Uterus (tissue), 4 donors: Measurements from ENCODE around the gene RTN4RL2. TPM values are rescaled to one million over a fixed set of nuclear protein-coding genes. Genes with fewer than 3 reads are reported as not detected.

Source experiments
- DNase-seq, 2 donors: peaks; one replicate each; pipeline ENCODE4 v3.0.0-alpha.2; 2019 to 2020
- H3K27ac ChIP-seq, 2 donors: fragments of 200-600 bp; sonication (generic); 1 replicate in 1 of 2; 2 replicates in 1 of 2; pipeline ENCODE4 v1.5.1; 2016 to 2018
- H3K27me3 ChIP-seq, 2 donors: fragments of 200-600 bp; sonication (generic); one replicate each; pipeline ENCODE4 v1.5.1; 2018 to 2019; ENCODE audit warnings: control low read depth in 1 of 2
- H3K36me3 ChIP-seq, 2 donors: fragments of 200-600 bp; sonication (generic); one replicate each; pipeline ENCODE4 v1.5.1; 2019; ENCODE audit warnings: control low read depth in 1 of 2
- H3K4me1 ChIP-seq, 2 donors: fragments of 200-600 bp; sonication (generic); one replicate each; pipeline ENCODE4 v1.5.1; 2018 to 2019; ENCODE audit warnings: control low read depth in 1 of 2
- H3K4me3 ChIP-seq, 2 donors: fragments of 200-600 bp; sonication (generic); 1 replicate in 1 of 2; 2 replicates in 1 of 2; pipeline ENCODE4 v1.5.1; 2018 to 2019; ENCODE audit warnings: mild to moderate bottlenecking in 1 of 2
- H3K9me3 ChIP-seq, 2 donors: fragments of 200-600 bp; sonication (generic); one replicate each; pipeline ENCODE4 v1.5.1; 2019; ENCODE audit warnings: control low read depth in 1 of 2
- CTCF ChIP-seq, 4 experiments: fragments of 200-600 bp in 2 of 4; fragments of 450-650 bp in 2 of 4; sonication (generic) in 2 of 4; IDR thresholded peaks; one replicate each; pipeline ENCODE4 v1.5.1; 2016 to 2019; ENCODE audit warnings: antibody characterized with exemption in 4 of 4, mild to moderate bottlenecking in 2 of 4, moderate library complexity in 1 of 4
- POLR2A ChIP-seq, 2 donors: fragments of 450-650 bp; IDR thresholded peaks; one replicate each; pipeline ENCODE4 v1.6.1; 2016; ENCODE audit warnings: antibody characterized with exemption in 2 of 2, mild to moderate bottlenecking in 1 of 2, moderate library complexity in 1 of 2
- intact Hi-C: fragments of 100-400 bp; cut with DNase I; formaldehyde crosslinking; loops from one replicate; pipeline ENCODE4 v1.15.1; 2023; ENCODE audit warnings: low total_unique reads
- total RNA-seq, 4 donors: library from RNA; depleted of rRNA in 3 of 4; stranded (reverse); fragments of >200 nt in 3 of 4; gene quantifications; one replicate each; pipeline versions ENCODE4 v1.1.0 to v1.2.4, GENCODE V29; 2014 to 2023
- donor health status: DM: yes; HTN: yes; CAD: no.

Gene RTN4RL2
- total RNA-seq, 4 donors from 2014 or later, result 1.7 TPM; not detected in 3

DNA sequence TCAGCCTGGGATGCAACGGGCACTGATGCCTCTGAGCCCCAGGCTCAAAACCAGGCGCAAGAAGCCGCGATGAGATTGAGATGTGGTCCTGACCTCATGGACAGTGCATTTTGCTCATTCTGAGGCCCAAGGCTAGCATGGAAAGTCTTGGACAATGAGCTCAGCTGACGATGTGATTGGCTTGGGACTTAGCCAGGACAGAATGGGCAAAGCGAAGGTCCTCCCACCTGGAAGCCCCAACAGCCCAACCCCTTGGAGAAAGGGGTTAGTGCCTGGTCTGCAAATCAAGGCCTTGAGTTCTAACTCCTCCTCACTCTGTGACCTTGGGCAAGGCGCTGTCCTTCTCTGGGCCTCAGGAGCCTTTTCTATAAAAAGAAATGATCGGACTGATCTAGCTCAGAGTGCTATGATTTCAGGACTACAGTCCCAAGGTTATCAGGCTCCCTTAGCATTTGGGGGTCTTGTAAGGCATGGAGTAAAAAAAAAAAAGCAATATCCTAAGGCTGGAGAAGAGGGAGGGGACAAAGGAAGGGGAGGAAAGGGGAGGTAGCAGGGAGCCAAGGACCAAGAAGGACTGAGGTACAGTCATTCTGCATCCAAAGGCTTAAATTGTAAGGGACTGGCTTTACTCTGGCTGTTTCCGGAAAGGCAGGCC, 36.1 kb upstream of the RTN4RL2 start:
- Histone ChIP-seq H3K27ac (peak overlapping the region; percentile 94 to 98), H3K4me3 (no peak overlapping the region)

DNA sequence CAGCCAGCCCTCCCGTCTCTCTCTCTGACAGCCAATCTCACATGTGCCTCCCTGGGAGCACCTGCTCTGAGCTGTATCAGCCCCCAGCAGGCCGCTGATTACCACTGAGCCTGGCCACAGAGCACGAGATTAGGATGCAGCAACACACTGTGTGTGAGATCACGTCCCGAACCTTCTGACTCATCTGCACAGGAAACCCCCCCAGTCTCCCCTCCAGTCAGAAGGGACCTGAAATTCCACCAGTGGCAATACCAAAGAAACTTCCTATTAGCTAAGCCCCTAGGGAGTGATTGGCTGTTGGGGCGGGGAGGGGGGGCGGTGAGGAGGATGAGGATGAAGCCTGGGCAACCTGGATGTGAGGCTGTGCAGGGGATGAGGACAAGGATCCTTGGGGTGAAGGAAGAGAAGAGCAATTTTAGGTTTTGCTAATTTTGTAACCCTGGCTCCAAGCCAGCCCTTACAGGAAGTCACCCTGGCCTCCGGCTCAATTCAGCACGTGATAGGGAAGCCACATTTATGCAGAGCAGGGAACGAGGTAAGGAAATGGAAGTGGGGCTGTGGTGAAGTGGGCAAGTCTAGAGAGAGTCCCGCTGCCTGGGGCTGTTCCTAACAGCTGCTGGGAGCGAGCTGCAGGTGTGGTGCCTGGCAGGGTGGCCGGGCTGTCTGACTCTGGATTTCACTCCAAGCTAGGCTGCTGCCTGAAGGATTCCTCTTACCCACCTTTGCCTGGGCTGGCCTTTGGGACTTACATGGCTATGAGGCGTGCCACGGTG, 35.4 kb upstream of the RTN4RL2 start:
- TF ChIP-seq POLR2A (IDR thresholded peaks at IDR 0.05) (peak in 1 of 2 donors; percentile 18), CTCF (IDR thresholded peaks at IDR 0.05) (no peak)
- DNase-seq, result peak; percentile 71 to 81
- Histone ChIP-seq H3K4me1 (peaks cover 0 to 25% of the 10 kb centered on the region in 2 donors), H3K36me3 (no peaks in the 10 kb centered on the region), H3K4me3 (no peak overlapping the region), H3K27me3 (no peaks in the 10 kb centered on the region), H3K9me3 (no peaks in the 10 kb centered on the region), H3K27ac (peak overlapping the region; percentile 94 to 98)
- intact Hi-C loops, result no loop called here

More for the DNA sequence above, 36.1 kb upstream of the RTN4RL2 start:
- no peaks in the 10 kb centered on the region for H3K36me3 ChIP-seq
- TF ChIP-seq CTCF (IDR thresholded peaks at IDR 0.05) (no peak), POLR2A (IDR thresholded peaks at IDR 0.05) (no peak)
- H3K9me3 ChIP-seq, result no peaks in the 10 kb centered on the region
- H3K4me1 ChIP-seq, result peaks cover 0 to 25% of the 10 kb centered on the region in 2 donors
- intact Hi-C loops, result no loop called here
- no peaks in the 10 kb centered on the region for H3K27me3 ChIP-seq
- DNase-seq, result no peak

DNA sequence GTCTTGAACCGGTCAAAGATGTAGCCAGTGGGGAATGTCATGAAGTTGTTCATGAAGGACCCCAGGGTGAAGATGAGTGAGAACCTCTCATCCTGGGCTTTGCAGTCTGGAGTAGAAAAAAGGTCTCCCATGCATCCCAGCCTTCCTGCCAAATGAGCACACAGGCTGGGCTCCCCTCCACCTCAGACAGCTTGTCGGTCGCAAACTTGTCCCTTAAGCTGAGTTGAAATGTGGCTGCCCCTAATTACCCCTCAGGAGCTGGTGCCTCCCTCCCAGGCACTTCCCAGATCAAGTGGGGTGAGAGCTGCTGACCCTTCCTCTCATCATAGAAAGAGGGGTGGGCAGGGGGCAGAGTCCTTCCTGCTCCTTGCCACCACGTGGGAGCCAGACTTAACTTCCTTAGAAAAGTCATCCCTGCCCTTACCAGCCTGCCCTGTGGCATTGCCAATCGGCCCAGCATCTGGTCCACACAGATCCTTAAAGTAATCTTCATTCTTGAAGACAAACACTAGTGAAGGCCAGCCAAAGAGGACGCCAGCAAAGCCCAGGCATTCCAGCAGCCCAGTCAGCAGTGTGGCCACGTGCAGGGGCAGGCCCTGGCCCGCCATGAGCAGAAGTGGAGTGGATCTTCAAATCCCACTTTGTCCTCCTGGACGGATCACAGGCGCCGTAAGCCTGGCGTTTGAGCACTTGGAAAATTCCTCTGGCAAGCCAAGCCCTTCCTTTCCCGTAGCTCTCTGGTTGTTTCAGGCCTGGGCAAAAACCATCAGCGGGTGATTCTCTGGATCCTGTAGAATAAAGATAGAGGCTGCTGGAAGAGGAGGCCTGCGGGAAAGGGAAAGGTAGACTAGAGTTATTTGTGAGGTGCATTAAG, 34.5 kb upstream of the RTN4RL2 start:
- intact Hi-C loops, result no loop called here
- peak overlapping the region; percentile 94 to 98 for H3K27ac ChIP-seq
- no peaks in the 10 kb centered on the region for H3K9me3 ChIP-seq
- TF ChIP-seq POLR2A (IDR thresholded peaks at IDR 0.05) (no peak), CTCF (IDR thresholded peaks at IDR 0.05) (no peak)
- H3K27me3 ChIP-seq, result no peaks in the 10 kb centered on the region
- H3K36me3 ChIP-seq, result no peaks in the 10 kb centered on the region
- peak overlapping the region; percentile 40 to 48 for H3K4me3 ChIP-seq
- DNase-seq, result peak; percentile 45 to 71
- H3K4me1 ChIP-seq, result peaks cover 0 to 25% of the 10 kb centered on the region in 2 donors

DNA sequence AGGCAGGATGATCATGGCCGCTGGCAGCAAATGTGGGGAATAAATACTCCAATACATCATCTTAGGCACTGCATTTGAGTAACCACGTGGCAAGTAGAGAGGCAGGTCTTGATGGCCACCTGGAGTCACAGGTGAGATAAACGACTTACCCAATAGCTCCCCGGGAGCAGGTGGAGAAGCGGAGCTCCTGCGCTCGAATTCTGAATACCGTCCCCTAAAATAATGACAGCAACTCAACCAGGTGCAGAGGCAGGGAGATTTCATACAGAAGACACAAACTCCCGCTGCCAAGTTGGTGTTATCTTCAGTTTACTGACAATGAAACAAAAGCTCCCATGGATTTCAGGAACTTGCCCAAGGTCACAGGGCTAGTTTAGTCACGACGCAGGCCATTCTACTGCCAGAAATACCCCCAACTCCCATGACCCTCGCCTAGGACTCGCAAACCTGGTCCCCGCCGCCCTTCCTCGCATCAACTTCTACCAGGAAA, 33.8 kb upstream of the RTN4RL2 start:
- intact Hi-C loops, result no loop called here
- DNase-seq, result no peak
- Histone ChIP-seq H3K4me3 (peak overlapping the region; percentile 40 to 48), H3K27me3 (no peaks in the 10 kb centered on the region), H3K4me1 (peaks cover 0 to 25% of the 10 kb centered on the region in 2 donors), H3K27ac (peak overlapping the region; percentile 94 to 98), H3K36me3 (no peaks in the 10 kb centered on the region), H3K9me3 (no peaks in the 10 kb centered on the region)
- no peak for TF ChIP-seq CTCF (IDR thresholded peaks at IDR 0.05)
- no peak for TF ChIP-seq POLR2A (IDR thresholded peaks at IDR 0.05)
